ENCODE measurements around the gene EFNA2. TPM values are rescaled to one million over a fixed set of nuclear protein-coding genes. Genes with fewer than 3 reads are reported as not detected.
"Not testable (repeated sequence)": the region's sequence is repeated elsewhere in the genome, so short reads cannot be mapped to it uniquely, and the experiment has no call there.

The EFNA2 gene
- total RNA-seq, 2 experiments from 2014 or later, result not detected

- no peak for DNase-seq
- no peaks in the 10 kb centered on the region for H3K4me1 Mint-ChIP-seq
- no peaks in the 10 kb centered on the region for H3K9me3 Mint-ChIP-seq
- no peak overlapping the region for H3K27ac Mint-ChIP-seq
- POLR2A ChIA-PET, result no interaction called here
- peaks cover 8% of the 10 kb centered on the region for H3K27me3 Mint-ChIP-seq
- no peak overlapping the region for H3K4me3 Mint-ChIP-seq
- CTCF ChIA-PET, result no interaction called here
- H3K36me3 Mint-ChIP-seq (ENCODE audit: low read depth), result no peaks in the 10 kb centered on the region
Measured at GRCh38 chr19:1293782-1294604, 8.3 kb downstream of the EFNA2 start.

- Mint-ChIP-seq H3K36me3 (ENCODE audit: low read depth) (no peaks in the 10 kb centered on the region), H3K9me3 (no peaks in the 10 kb centered on the region), H3K27ac (no peak overlapping the region), H3K4me3 (no peak overlapping the region), H3K4me1 (no peaks in the 10 kb centered on the region), H3K27me3 (peaks cover 5% of the 10 kb centered on the region)
- CTCF ChIA-PET, result no interaction called here
- DNase-seq, result no peak
- POLR2A ChIA-PET, result no interaction called here
Measured at GRCh38 chr19:1294688-1295087, 9.0 kb downstream of the EFNA2 start.

- no peaks in the 10 kb centered on the region for H3K4me1 Mint-ChIP-seq
- H3K27ac Mint-ChIP-seq, result no peak overlapping the region
- H3K4me3 Mint-ChIP-seq, result no peak overlapping the region
- peaks cover 5% of the 10 kb centered on the region for H3K27me3 Mint-ChIP-seq
- no peaks in the 10 kb centered on the region for H3K36me3 Mint-ChIP-seq (ENCODE audit: low read depth)
- CTCF ChIA-PET, result no interaction called here
- POLR2A ChIA-PET, result interaction anchor here (0.7 kb wide), 1 partner anchor 17 kb away, joined by 3 read pairs; no protein-coding TSS in a partner anchor
- H3K9me3 Mint-ChIP-seq, result no peaks in the 10 kb centered on the region
- DNase-seq, result peak; percentile 46
Measured at GRCh38 chr19:1295169-1296012, 9.7 kb downstream of the EFNA2 start.

- H3K4me3 Mint-ChIP-seq, result no peak overlapping the region
- H3K27me3 Mint-ChIP-seq, result peaks cover 5% of the 10 kb centered on the region
- no peak overlapping the region for H3K27ac Mint-ChIP-seq
- H3K9me3 Mint-ChIP-seq, result no peaks in the 10 kb centered on the region
- CTCF ChIA-PET, result no interaction called here
- H3K36me3 Mint-ChIP-seq (ENCODE audit: low read depth), result no peaks in the 10 kb centered on the region
- POLR2A ChIA-PET, result interaction anchor here (0.7 kb wide), 1 partner anchor 18 kb away, joined by 3 read pairs; no protein-coding TSS in a partner anchor
- H3K4me1 Mint-ChIP-seq, result no peaks in the 10 kb centered on the region
- DNase-seq, result no peak
Measured at GRCh38 chr19:1296078-1296477, 10.4 kb downstream of the EFNA2 start.

GRCh38 chr19:1296575-1297271 is 11.1 kb downstream of the EFNA2 start:
- ChIA-PET CTCF (no interaction called here), POLR2A (no interaction called here)
- H3K36me3 Mint-ChIP-seq (ENCODE audit: low read depth), result no peaks in the 10 kb centered on the region
- H3K4me1 Mint-ChIP-seq, result no peaks in the 10 kb centered on the region
- no peak overlapping the region for H3K27ac Mint-ChIP-seq
- no peaks in the 10 kb centered on the region for H3K9me3 Mint-ChIP-seq
- H3K27me3 Mint-ChIP-seq, result peaks cover 4% of the 10 kb centered on the region
- no peak overlapping the region for H3K4me3 Mint-ChIP-seq
- DNase-seq, result no peak

GRCh38 chr19:1298235-1298634 is 12.6 kb downstream of the EFNA2 start:
- DNase-seq, result no peak
- Mint-ChIP-seq H3K27ac (no peak overlapping the region), H3K9me3 (no peaks in the 10 kb centered on the region), H3K4me3 (no peak overlapping the region), H3K27me3 (peaks cover 4% of the 10 kb centered on the region), H3K36me3 (ENCODE audit: low read depth) (no peaks in the 10 kb centered on the region), H3K4me1 (no peaks in the 10 kb centered on the region)
- ChIA-PET CTCF (no interaction called here), POLR2A (no interaction called here)

GRCh38 chr19:1299801-1300200 is 14.1 kb downstream of the EFNA2 start:
- DNase-seq, result no peak
- Mint-ChIP-seq H3K4me1 (no peaks in the 10 kb centered on the region), H3K4me3 (no peak overlapping the region), H3K27ac (no peak overlapping the region), H3K9me3 (no peaks in the 10 kb centered on the region), H3K27me3 (no peaks in the 10 kb centered on the region), H3K36me3 (ENCODE audit: low read depth) (no peaks in the 10 kb centered on the region)
- CTCF ChIA-PET, result no interaction called here
- POLR2A ChIA-PET, result no interaction called here

- ChIA-PET POLR2A (interaction anchor here (0.6 kb wide), 1 partner anchor 76 kb away, joined by 3 read pairs; no protein-coding TSS in a partner anchor), CTCF (no interaction called here)
- H3K4me3 Mint-ChIP-seq, result no peak overlapping the region
- no peaks in the 10 kb centered on the region for H3K4me1 Mint-ChIP-seq
- H3K9me3 Mint-ChIP-seq, result no peaks in the 10 kb centered on the region
- H3K27ac Mint-ChIP-seq, result no peak overlapping the region
- DNase-seq, result no peak
- H3K36me3 Mint-ChIP-seq (ENCODE audit: low read depth), result no peaks in the 10 kb centered on the region
- H3K27me3 Mint-ChIP-seq, result no peaks in the 10 kb centered on the region
Measured at GRCh38 chr19:1300744-1301490, 15.2 kb downstream of the EFNA2 start.

GRCh38 chr19:1302533-1303239 is 17.0 kb downstream of the EFNA2 start:
- Mint-ChIP-seq H3K4me1 (no peaks in the 10 kb centered on the region), H3K27me3 (no peaks in the 10 kb centered on the region), H3K4me3 (no peak overlapping the region), H3K9me3 (no peaks in the 10 kb centered on the region), H3K36me3 (ENCODE audit: low read depth) (no peaks in the 10 kb centered on the region), H3K27ac (no peak overlapping the region)
- ChIA-PET CTCF (no interaction called here), POLR2A (no interaction called here)
- DNase-seq, result no peak

- POLR2A ChIA-PET, result no interaction called here
- CTCF ChIA-PET, result no interaction called here
- Mint-ChIP-seq H3K27ac (no peak overlapping the region), H3K9me3 (no peaks in the 10 kb centered on the region), H3K4me1 (no peaks in the 10 kb centered on the region), H3K36me3 (ENCODE audit: low read depth) (no peaks in the 10 kb centered on the region), H3K27me3 (no peaks in the 10 kb centered on the region), H3K4me3 (no peak overlapping the region)
- no peak for DNase-seq
Measured at GRCh38 chr19:1304197-1304924, 18.7 kb downstream of the EFNA2 start.

- CTCF ChIA-PET, H3K27ac Mint-ChIP-seq: not testable (repeated sequence)
Measured at GRCh38 chr19:1305354-1305753, 19.7 kb downstream of the EFNA2 start.

GRCh38 chr19:1307320-1307719 is 21.6 kb downstream of the EFNA2 start:
- Mint-ChIP-seq H3K9me3 (no peaks in the 10 kb centered on the region), H3K27me3 (no peaks in the 10 kb centered on the region), H3K4me3 (peak overlapping the region; percentile 8), H3K27ac (no peak overlapping the region), H3K4me1 (no peaks in the 10 kb centered on the region), H3K36me3 (ENCODE audit: low read depth) (no peaks in the 10 kb centered on the region)
- POLR2A ChIA-PET, result no interaction called here
- no peak for DNase-seq
- CTCF ChIA-PET, result no interaction called here

More at GRCh38 chr19:1305354-1305753, 19.7 kb downstream of the EFNA2 start:
- DNase-seq; H3K36me3 Mint-ChIP-seq (ENCODE audit: low read depth); POLR2A ChIA-PET; H3K4me3 Mint-ChIP-seq; H3K9me3 Mint-ChIP-seq; H3K27me3 Mint-ChIP-seq; H3K4me1 Mint-ChIP-seq: not testable (repeated sequence)
